SK-N-SH treated with all-trans-retinoic acid at 6 μM for 48 hours (cell line): ENCODE data around the gene FRAT2.
A peak's percentile ranks its signal among the peaks of the same experiment; 100 is the strongest.

Experiments used
- ATAC-seq: fragments of 200-7000 bp; cut with Tn5 transposase; 3 replicates; pipeline ENCODE4 v1.9.1; 2020; ENCODE audit warnings: mild to moderate bottlenecking, moderate library complexity
- ARNTL ChIP-seq: fragments of 450-650 bp; formaldehyde crosslinking; IDR thresholded peaks from 2 replicates; pipeline ENCODE4 v1.5.0; 2020; ENCODE audit warnings: low read depth, mild to moderate bottlenecking, moderate library complexity, borderline replicate concordance
- CREB5 ChIP-seq: fragments of 250-450 bp; sonication (Bioruptor Pico); IDR thresholded peaks from 2 replicates; pipeline ENCODE4 v1.5.1; 2020; ENCODE audit warnings: low read depth, mild to moderate bottlenecking, moderate library complexity
- CSDC2 ChIP-seq: fragments of 250-450 bp; sonication (Bioruptor Pico); IDR thresholded peaks from 2 replicates; pipeline ENCODE4 v1.5.0; 2020; ENCODE audit warnings: mild to moderate bottlenecking, moderate library complexity
- ESRRG ChIP-seq: fragments of 250-450 bp; sonication (Bioruptor Pico); IDR thresholded peaks from 2 replicates; pipeline ENCODE4 v1.6.1; 2021; ENCODE audit warnings: mild to moderate bottlenecking
- OSR1 ChIP-seq: fragments of 250-450 bp; sonication (Bioruptor Pico); IDR thresholded peaks from 2 replicates; pipeline ENCODE4 v1.8.0; 2022; ENCODE audit warnings: moderate library complexity, mild to moderate bottlenecking, inconsistent platforms
- PPARA ChIP-seq: fragments of 250-450 bp; sonication (Bioruptor Pico); IDR thresholded peaks from 2 replicates; pipeline ENCODE4 v1.5.0; 2020; ENCODE audit warnings: mild to moderate bottlenecking, borderline replicate concordance
- RARB ChIP-seq: fragments of 250-450 bp; sonication (Bioruptor Pico); IDR thresholded peaks from 2 replicates; pipeline ENCODE4 v1.8.0; 2021; ENCODE audit warnings: mild to moderate bottlenecking, moderate library complexity
- SNAI2 ChIP-seq: fragments of 250-450 bp; sonication (Bioruptor Pico); IDR thresholded peaks from 2 replicates; pipeline ENCODE4 v1.5.0; 2020; ENCODE audit warnings: mild to moderate bottlenecking, moderate library complexity
- TCF4 ChIP-seq: fragments of 250-450 bp; sonication (Bioruptor Pico); IDR thresholded peaks from 2 replicates; pipeline ENCODE4 v1.8.0; 2021; ENCODE audit warnings: mild to moderate bottlenecking, moderate library complexity, borderline replicate concordance
- TOX ChIP-seq: fragments of 250-450 bp; sonication (Bioruptor Pico); IDR thresholded peaks from 2 replicates; pipeline ENCODE4 v1.8.0; 2021; ENCODE audit warnings: mild to moderate bottlenecking, moderate library complexity, borderline replicate concordance
- ZC3H10 ChIP-seq: fragments of 250-450 bp; sonication (Bioruptor Pico); IDR thresholded peaks from 2 replicates; pipeline ENCODE4 v1.5.1; 2021; ENCODE audit warnings: mild to moderate bottlenecking, moderate library complexity
- ZFP3 ChIP-seq: fragments of 250-450 bp; sonication (Bioruptor Pico); IDR thresholded peaks from 2 replicates; pipeline ENCODE4 v1.5.0; 2020; ENCODE audit warnings: mild to moderate bottlenecking, moderate library complexity
- ZFP30 ChIP-seq: fragments of 450-650 bp; formaldehyde crosslinking; IDR thresholded peaks from 2 replicates; pipeline ENCODE4 v1.5.0; 2022; ENCODE audit warnings: mild to moderate bottlenecking, moderate library complexity
- ZNF565 ChIP-seq: fragments of 450-650 bp; formaldehyde crosslinking; conservative IDR thresholded peaks from 2 replicates; pipeline ENCODE4 v1.5.0; 2020; ENCODE audit warnings: low read depth, mild to moderate bottlenecking, moderate library complexity
- ZNF70 ChIP-seq: fragments of 450-650 bp; formaldehyde crosslinking; IDR thresholded peaks from 2 replicates; pipeline ENCODE4 v1.5.0; 2020; ENCODE audit warnings: mild to moderate bottlenecking, moderate library complexity
- ZNF8 ChIP-seq: fragments of 450-650 bp; formaldehyde crosslinking; IDR thresholded peaks from 2 replicates; pipeline ENCODE4 v1.5.0; 2020; ENCODE audit warnings: mild to moderate bottlenecking, moderate library complexity
- TF ChIP-seq, protein P1 (sequence below): fragments of 250-450 bp; sonication (Bioruptor Pico); IDR thresholded peaks from 2 replicates; pipeline ENCODE4 v1.5.0; 2020; ENCODE audit warnings: mild to moderate bottlenecking, moderate library complexity
- TF ChIP-seq, protein P2 (sequence below): fragments of 250-450 bp; sonication (Bioruptor Pico); IDR thresholded peaks from 2 replicates; pipeline ENCODE4 v1.8.0; 2020; ENCODE audit warnings: mild to moderate bottlenecking, moderate library complexity, borderline replicate concordance

The FRAT2 gene

GRCh38 chr10:97321032-97321803 is 13.3 kb downstream of the FRAT2 start:
- TF ChIP-seq TOX (no peak), CREB5 (no peak), ZNF565 (CRISPR knock-in tag) (no peak), TCF4 (CRISPR knock-in tag) (no peak), ESRRG (CRISPR knock-in tag) (no peak), ZC3H10 (no peak), PPARA (CRISPR knock-in tag) (no peak), ZNF70 (CRISPR knock-in tag) (no peak), CSDC2 (CRISPR knock-in tag) (no peak), RARB (no peak), ZFP3 (no peak), ZNF8 (no peak), OSR1 (no peak)
- TF ChIP-seq, protein P1, sequence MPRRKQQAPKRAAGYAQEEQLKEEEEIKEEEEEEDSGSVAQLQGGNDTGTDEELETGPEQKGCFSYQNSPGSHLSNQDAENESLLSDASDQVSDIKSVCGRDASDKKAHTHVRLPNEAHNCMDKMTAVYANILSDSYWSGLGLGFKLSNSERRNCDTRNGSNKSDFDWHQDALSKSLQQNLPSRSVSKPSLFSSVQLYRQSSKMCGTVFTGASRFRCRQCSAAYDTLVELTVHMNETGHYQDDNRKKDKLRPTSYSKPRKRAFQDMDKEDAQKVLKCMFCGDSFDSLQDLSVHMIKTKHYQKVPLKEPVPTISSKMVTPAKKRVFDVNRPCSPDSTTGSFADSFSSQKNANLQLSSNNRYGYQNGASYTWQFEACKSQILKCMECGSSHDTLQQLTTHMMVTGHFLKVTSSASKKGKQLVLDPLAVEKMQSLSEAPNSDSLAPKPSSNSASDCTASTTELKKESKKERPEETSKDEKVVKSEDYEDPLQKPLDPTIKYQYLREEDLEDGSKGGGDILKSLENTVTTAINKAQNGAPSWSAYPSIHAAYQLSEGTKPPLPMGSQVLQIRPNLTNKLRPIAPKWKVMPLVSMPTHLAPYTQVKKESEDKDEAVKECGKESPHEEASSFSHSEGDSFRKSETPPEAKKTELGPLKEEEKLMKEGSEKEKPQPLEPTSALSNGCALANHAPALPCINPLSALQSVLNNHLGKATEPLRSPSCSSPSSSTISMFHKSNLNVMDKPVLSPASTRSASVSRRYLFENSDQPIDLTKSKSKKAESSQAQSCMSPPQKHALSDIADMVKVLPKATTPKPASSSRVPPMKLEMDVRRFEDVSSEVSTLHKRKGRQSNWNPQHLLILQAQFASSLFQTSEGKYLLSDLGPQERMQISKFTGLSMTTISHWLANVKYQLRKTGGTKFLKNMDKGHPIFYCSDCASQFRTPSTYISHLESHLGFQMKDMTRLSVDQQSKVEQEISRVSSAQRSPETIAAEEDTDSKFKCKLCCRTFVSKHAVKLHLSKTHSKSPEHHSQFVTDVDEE (CRISPR knock-in tag), result no peak
- TF ChIP-seq, protein P2, sequence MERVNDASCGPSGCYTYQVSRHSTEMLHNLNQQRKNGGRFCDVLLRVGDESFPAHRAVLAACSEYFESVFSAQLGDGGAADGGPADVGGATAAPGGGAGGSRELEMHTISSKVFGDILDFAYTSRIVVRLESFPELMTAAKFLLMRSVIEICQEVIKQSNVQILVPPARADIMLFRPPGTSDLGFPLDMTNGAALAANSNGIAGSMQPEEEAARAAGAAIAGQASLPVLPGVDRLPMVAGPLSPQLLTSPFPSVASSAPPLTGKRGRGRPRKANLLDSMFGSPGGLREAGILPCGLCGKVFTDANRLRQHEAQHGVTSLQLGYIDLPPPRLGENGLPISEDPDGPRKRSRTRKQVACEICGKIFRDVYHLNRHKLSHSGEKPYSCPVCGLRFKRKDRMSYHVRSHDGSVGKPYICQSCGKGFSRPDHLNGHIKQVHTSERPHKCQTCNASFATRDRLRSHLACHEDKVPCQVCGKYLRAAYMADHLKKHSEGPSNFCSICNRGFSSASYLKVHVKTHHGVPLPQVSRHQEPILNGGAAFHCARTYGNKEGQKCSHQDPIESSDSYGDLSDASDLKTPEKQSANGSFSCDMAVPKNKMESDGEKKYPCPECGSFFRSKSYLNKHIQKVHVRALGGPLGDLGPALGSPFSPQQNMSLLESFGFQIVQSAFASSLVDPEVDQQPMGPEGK, result no peak
- TF ChIP-seq, all 23 proteins: peak for 0
- ATAC-seq, result no peak

DNA sequence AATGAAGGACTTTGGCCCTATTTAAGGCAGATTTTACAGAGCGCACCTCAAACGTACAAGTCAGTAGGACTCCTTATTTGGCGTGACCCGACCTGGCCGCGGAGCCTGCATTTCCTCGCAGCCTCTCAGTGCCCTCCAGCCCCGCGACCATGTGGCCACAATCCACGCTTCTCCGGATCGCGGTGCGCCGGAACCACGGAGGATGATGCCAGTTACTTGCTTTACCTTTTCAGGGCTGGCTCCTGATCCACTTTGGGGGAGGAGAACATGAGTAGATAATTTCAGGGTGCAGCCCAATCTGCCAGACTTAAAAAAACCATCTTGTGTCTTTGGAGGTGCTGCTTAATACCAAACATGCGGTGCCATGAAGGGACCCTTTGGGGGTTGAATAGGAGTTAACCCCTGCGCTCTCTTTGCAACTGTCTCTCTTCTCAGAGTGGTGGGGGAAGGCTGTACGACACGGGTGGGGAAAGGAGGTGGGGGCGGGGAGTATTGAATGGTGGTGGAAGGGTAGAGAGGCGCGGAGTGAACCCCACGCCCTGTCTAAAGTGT is 14.0 kb downstream of the FRAT2 start:
- no peak for ATAC-seq
- TF ChIP-seq SNAI2 (CRISPR knock-in tag), result no peak
- no peak for TF ChIP-seq TCF4 (CRISPR knock-in tag)
- TF ChIP-seq, protein P1 (CRISPR knock-in tag), result no peak

DNA sequence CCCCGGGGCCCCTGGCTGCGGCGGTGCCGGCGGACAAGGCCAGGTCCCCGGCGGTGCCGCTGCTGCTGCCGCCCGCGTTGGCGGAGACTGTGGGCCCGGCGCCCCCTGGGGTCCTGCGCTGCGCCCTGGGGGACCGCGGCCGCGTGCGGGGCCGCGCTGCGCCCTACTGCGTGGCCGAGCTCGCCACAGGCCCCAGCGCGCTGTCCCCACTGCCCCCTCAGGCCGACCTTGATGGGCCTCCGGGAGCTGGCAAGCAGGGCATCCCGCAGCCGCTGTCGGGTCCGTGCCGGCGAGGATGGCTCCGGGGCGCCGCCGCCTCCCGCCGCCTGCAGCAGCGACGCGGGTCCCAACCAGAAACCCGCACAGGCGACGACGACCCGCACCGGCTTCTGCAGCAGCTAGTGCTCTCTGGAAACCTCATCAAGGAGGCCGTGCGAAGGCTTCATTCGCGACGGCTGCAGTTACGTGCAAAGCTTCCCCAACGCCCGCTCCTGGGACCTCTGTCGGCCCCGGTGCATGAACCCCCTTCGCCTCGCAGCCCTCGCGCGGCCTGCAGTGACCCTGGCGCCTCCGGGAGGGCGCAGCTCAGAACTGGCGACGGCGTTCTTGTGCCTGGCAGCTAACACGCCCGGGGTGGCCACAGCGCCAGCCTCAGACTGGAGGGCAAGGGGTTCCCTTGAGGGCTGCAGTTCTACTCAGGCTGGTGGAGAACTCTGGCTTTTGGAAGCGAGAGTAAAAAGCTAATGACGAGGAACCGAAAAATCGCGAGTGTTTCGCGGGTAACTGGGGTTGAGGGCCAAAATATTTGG is 14.7 kb downstream of the FRAT2 start:
- no peak for TF ChIP-seq ZFP3
- TF ChIP-seq ZNF8, result no peak
- no peak for TF ChIP-seq ZC3H10
- TF ChIP-seq ARNTL (CRISPR knock-in tag), result no peak
- no peak for TF ChIP-seq ZNF565 (CRISPR knock-in tag)
- TF ChIP-seq, protein P1 (CRISPR knock-in tag), result no peak
- no peak for TF ChIP-seq OSR1
- no peak for TF ChIP-seq CREB5
- TF ChIP-seq RARB, result no peak
- no peak for TF ChIP-seq PPARA (CRISPR knock-in tag)
- no peak for TF ChIP-seq ZFP30 (CRISPR knock-in tag)
- no peak for TF ChIP-seq SNAI2 (CRISPR knock-in tag)
- ATAC-seq, result peak; percentile 47
